K562 (cell line): ENCODE data around the gene KRT4. TPM values are rescaled to one million over a fixed set of nuclear protein-coding genes. Genes with fewer than 3 reads are reported as not detected.

Experiments
- ATAC-seq: fragments of 200-7000 bp; cut with Tn5 transposase; 3 replicates; pipeline ENCODE4 v1.9.1; 2020; ENCODE audit warnings: moderate library complexity
- BruUV-seq: library from RNA; stranded (reverse); fragments of 400-500 nt; replicated peaks from 2 replicates; lab custom pipeline; 2021; lab: Mats Ljungman, UMichigan
- CTCF ChIA-PET: fragments of 300-600 bp; formaldehyde crosslinking; extraction: SDS; loops from one replicate; lab custom pipeline; 2021; ENCODE audit warnings: low intra/inter-chr PET ratio; lab: Yijun Ruan, JAX
- POLR2A ChIA-PET: fragments of 300-600, 350-650 bp; sonication (Branson Sonifier 250); formaldehyde crosslinking; extraction: SDS; loops from one replicate; lab custom pipeline; 2021; ENCODE audit warnings: antibody characterized with exemption, inconsistent platforms; lab: Yijun Ruan, JAX
- DNase-seq, 4 experiments: peaks; one replicate each; pipeline versions ENCODE4 v3.0.0 to v3.0.0-alpha.2; 2011 to 2018; ENCODE audit warnings: low spot score in 3 of 4, mixed read lengths in 3 of 4; ENCODE audit errors: extremely low read depth in 1 of 4
- FAIRE-seq: peaks from 2 replicates; lab custom pipeline; 2011; peaks lifted over from hg19 to GRCh38; lab: Jason Lieb, UNC
- H2AFZ ChIP-seq: 2 replicates; pipeline ENCODE4 v1.6.0; 2011; ENCODE audit warnings: low read depth, low read length, control low read depth, inconsistent platforms
- H3K27ac ChIP-seq: fragments of 200-600 bp; 3 replicates; pipeline ENCODE4 v1.8.0; 2011; ENCODE audit warnings: low read depth, mild to moderate bottlenecking, control low read depth, inconsistent platforms, low read length, moderate library complexity, mixed read lengths; ENCODE audit errors: extremely low read depth
- H3K27me3 ChIP-seq, 2 experiments: fragments of 300-600 bp in 1 of 2; 2 replicates in 1 of 2; 3 replicates in 1 of 2; pipeline versions ENCODE4 v1.6.0 to v1.8.0; 2011; ENCODE audit warnings: inconsistent platforms in 2 of 2, low read length in 2 of 2, mild to moderate bottlenecking in 1 of 2, mixed read lengths in 1 of 2, moderate library complexity in 1 of 2; ENCODE audit not compliant: control insufficient read depth in 2 of 2, insufficient read depth in 2 of 2
- H3K36me3 ChIP-seq: fragments of 300-600 bp; 3 replicates; pipeline ENCODE4 v1.8.0; 2011; ENCODE audit warnings: mild to moderate bottlenecking, low read length, inconsistent platforms; ENCODE audit not compliant: control insufficient read depth, insufficient read depth
- H3K4me1 ChIP-seq, 2 experiments: fragments of 200-600 bp in 1 of 2; replicated peaks in 1 of 2; 2 replicates in 1 of 2; 3 replicates in 1 of 2; pipeline versions ENCODE4 v1.5.1 to v1.8.0; 2011; ENCODE audit warnings: inconsistent platforms in 2 of 2, low read length in 2 of 2, mild to moderate bottlenecking in 1 of 2, mixed read lengths in 1 of 2, moderate library complexity in 1 of 2; ENCODE audit not compliant: control insufficient read depth in 2 of 2, insufficient read depth in 2 of 2
- H3K4me2 ChIP-seq: 2 replicates; pipeline ENCODE4 v1.6.1; 2011; ENCODE audit warnings: low read length, control low read depth, inconsistent platforms, mixed read lengths; ENCODE audit not compliant: insufficient read depth
- H3K4me3 ChIP-seq: fragments of 200-600 bp; sonication (generic), shearing (Covaris generic); 2 replicates; pipeline ENCODE4 v1.5.1; 2016; ENCODE audit warnings: control low read depth, inconsistent platforms
- H3K79me2 ChIP-seq: fragments of 200-600 bp; 3 replicates; pipeline ENCODE4 v1.8.0; 2011; ENCODE audit warnings: low read length, inconsistent platforms; ENCODE audit not compliant: control insufficient read depth, insufficient read depth
- H3K9ac ChIP-seq, 2 experiments: 2 replicates each; pipeline versions ENCODE4 v1.6.0 to v1.6.1; 2011; ENCODE audit warnings: low read depth in 2 of 2, low read length in 2 of 2, control low read depth in 1 of 2, inconsistent platforms in 1 of 2, mild to moderate bottlenecking in 1 of 2, mixed read lengths in 1 of 2; ENCODE audit not compliant: insufficient read depth in 1 of 2
- H3K9me1 ChIP-seq: one replicate; pipeline ENCODE4 v1.6.0; 2011; ENCODE audit warnings: inconsistent platforms, mild to moderate bottlenecking, low read length, moderate library complexity; ENCODE audit not compliant: control insufficient read depth, insufficient read depth
- H3K9me3 ChIP-seq: replicated peaks from 2 replicates; pipeline ENCODE4 v1.5.1; 2011; ENCODE audit warnings: low read depth, low read length, inconsistent platforms; ENCODE audit not compliant: control insufficient read depth, insufficient read depth
- H4K20me1 ChIP-seq: replicated peaks from 2 replicates; pipeline ENCODE4 v1.6.1; 2011; ENCODE audit warnings: low read length, inconsistent platforms, mixed read lengths; ENCODE audit not compliant: control insufficient read depth, insufficient read depth
- JUND ChIP-seq, 2 experiments: IDR thresholded peaks; 2 replicates in 1 of 2; 3 replicates in 1 of 2; pipeline ENCODE4 v1.6.1; 2011; ENCODE audit warnings: borderline replicate concordance in 2 of 2, low read depth in 2 of 2, low read length in 2 of 2, improper control_type of control experiment in 1 of 2, missing biosample characterization in 1 of 2, missing genetic modification characterization in 1 of 2, missing genetic modification reagents in 1 of 2
- RAD21 ChIP-seq, 2 experiments: fragments of 250-450 bp in 1 of 2; fragments of 450-650 bp in 1 of 2; sonication (Bioruptor Pico) in 1 of 2; formaldehyde crosslinking in 1 of 2; IDR thresholded peaks in 1 of 2; conservative IDR thresholded peaks in 1 of 2; 2 replicates each; pipeline versions ENCODE4 v1.4.0 to v1.8.0; 2020 to 2022; ENCODE audit warnings: mild to moderate bottlenecking in 2 of 2, moderate library complexity in 1 of 2
- TFAP4 ChIP-seq: sonication (generic); formaldehyde crosslinking; IDR thresholded peaks from 2 replicates; pipeline ENCODE4 v1.8.0; 2022; ENCODE audit warnings: missing genetic modification reagents, mild to moderate bottlenecking, moderate library complexity, borderline replicate concordance
- ZNF311 ChIP-seq: fragments of 250-450 bp; sonication (Bioruptor Pico); IDR thresholded peaks from 2 replicates; pipeline ENCODE4 v1.4.0; 2020; ENCODE audit warnings: mild to moderate bottlenecking, moderate library complexity
- ZNF639 ChIP-seq, 2 experiments: fragments of 200-800 bp in 1 of 2; sonication (Bioruptor generic) in 1 of 2; sonication (generic) in 1 of 2; formaldehyde crosslinking in 1 of 2; IDR thresholded peaks in 1 of 2; conservative IDR thresholded peaks in 1 of 2; 2 replicates each; pipeline versions ENCODE4 v1.5.0 to v1.6.1; 2016 to 2020; ENCODE audit warnings: missing compliant biosample characterization in 1 of 2, missing genetic modification characterization in 1 of 2, missing genetic modification reagents in 1 of 2
- WGBS: fragments of 100-300 bp; shearing (Covaris generic); methylation state at CpG from one replicate; pipeline ENCODE4 v1.1.6; 2016; ENCODE audit warnings: low coverage, mixed read lengths; ENCODE audit not compliant: insufficient coverage; ENCODE audit errors: missing lambda C conversion rate; 5-methylcytosine and 5-hydroxymethylcytosine counted together
- in situ Hi-C: fragments of 300-500 bp; cut with MboI; formaldehyde crosslinking; loops from 4 replicates; pipeline ENCODE4 v1.15.0; 2018; ENCODE audit warnings: inconsistent platforms, mixed read lengths
- intact Hi-C: fragments of 100-400 bp; cut with micrococcal nuclease; formaldehyde crosslinking; loops from 2 replicates; pipeline ENCODE4 v1.14.2; 2022
- polyA plus RNA-seq, 8 experiments: library from polyadenylated mRNA; depleted of rRNA in 4 of 8; stranded (reverse) in 5 of 8; unstranded in 3 of 8; fragments of >200 nt; fragmentation: Nextera tagmentation in 2 of 8; fragmentation: Illumina TruSeq in 1 of 8; extraction: Ambion mirVana in 2 of 8; extraction: Trizol in 1 of 8; gene quantifications; 2 replicates each; pipeline versions ENCODE4 v1.2.1 to v1.2.3, GENCODE V29; 2011 to 2014; ENCODE audit warnings: inconsistent platforms in 1 of 8, missing spikeins in 1 of 8
- total RNA-seq, 7 experiments: library from RNA; depleted of rRNA in 6 of 7; stranded (reverse); fragments of >200 nt in 6 of 7; fragmentation: Illumina TruSeq in 2 of 7; extraction: Trizol in 2 of 7; gene quantifications; 2 replicates each; pipeline versions ENCODE4 v1.2.1 to v1.2.3, GENCODE V29; 2011 to 2021; ENCODE audit warnings: low replicate concordance in 1 of 7

The KRT4 gene
- total and polyA plus RNA-seq, 9 of the 15 experiments (the other 6 are each of a cell fraction or from before 2014, with no cell fraction given) = not detected

GRCh38 chr12:52827499-52828090 lies 13.7 kb upstream of the KRT4 start (continued):
- TF ChIP-seq TFAP4 (no peak), ZNF639 (CRISPR knock-in tag; conservative IDR thresholded peaks at IDR 0.05 in 1 of 2, IDR thresholded peaks at IDR 0.05 in 1 of 2) (no peak), JUND (IDR thresholded peaks at IDR 0.05; ENCODE audit: borderline replicate concordance, low read depth, low read length) (no peak), JUND (tag; IDR thresholded peaks at IDR 0.05; ENCODE audit: borderline replicate concordance, low read depth, low read length) (no peak)

- H3K9me3 ChIP-seq = no peaks in the 10 kb centered on the region
- H3K27me3 ChIP-seq = peaks cover 35 to 67% of the 10 kb centered on the region in 2 experiments
- intact Hi-C loops (no loop called here), in situ Hi-C loops (no loop called here)
- FAIRE-seq (no peak), ATAC-seq (no peak), DNase-seq (no peak)
- 2% methylated on average over 11 of the region's 11 CpGs for WGBS
- CTCF ChIA-PET = no interaction called here
- no peak overlapping the region for H3K4me3 ChIP-seq
- H3K4me1 ChIP-seq = no peaks in the 10 kb centered on the region
- no peaks in the 10 kb centered on the region for H3K9me1 ChIP-seq
- BruUV-seq = no TSS peak
- no peak overlapping the region; a peak in 1 of 4 replicates for H3K9ac ChIP-seq
- POLR2A ChIA-PET = no interaction called here
- no peak overlapping the region for H3K27ac ChIP-seq
- H3K4me2 ChIP-seq = no peak overlapping the region
- H3K36me3 ChIP-seq = no peaks in the 10 kb centered on the region
- no peak overlapping the region for H2AFZ ChIP-seq
- no peaks in the 10 kb centered on the region for H3K79me2 ChIP-seq
- H4K20me1 ChIP-seq = no peaks in the 10 kb centered on the region; the same call in 1 of the 2 replicates
- TF ChIP-seq ZNF311 (CRISPR knock-in tag) (no peak), RAD21 (CRISPR knock-in tag; conservative IDR thresholded peaks at IDR 0.05 in 1 of 2, IDR thresholded peaks at IDR 0.05 in 1 of 2) (peak in 1 of 2 experiments; percentile 22; a peak in 2 of 4 replicates)
These were observed 12.9 kb upstream of the KRT4 start for GRCh38 chr12:52826611-52827498.
